GM12873 (cell line): ENCODE measurements around the gene NSL1.

Experiments used
- TF ChIP-seq, protein P1 (sequence below): IDR thresholded peaks from 2 replicates; pipeline ENCODE4 v1.5.1; 2012; ENCODE audit warnings: low read depth, mild to moderate bottlenecking, moderate library complexity, low read length, control low read depth; ENCODE audit not compliant: insufficient read depth; ENCODE audit errors: missing control alignments

Gene NSL1

DNA sequence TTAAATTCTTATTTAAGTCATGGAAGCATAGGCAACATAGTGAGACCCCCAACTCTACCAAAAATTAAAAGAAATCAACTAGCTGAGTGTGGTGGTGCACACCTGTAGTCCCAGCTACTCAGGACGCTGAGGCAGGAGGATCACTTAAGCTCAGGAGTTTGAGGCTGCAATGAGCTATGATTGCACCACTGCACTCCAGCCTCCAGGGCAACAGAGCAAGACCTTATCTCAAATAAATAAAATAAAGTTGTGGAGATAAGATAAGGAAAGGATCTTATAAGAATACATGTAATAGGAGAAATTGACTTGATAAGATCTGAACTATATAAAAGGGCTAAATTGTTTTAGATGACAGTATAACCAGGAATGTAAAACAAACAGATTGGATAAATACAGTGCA is 89.7 kb downstream of the NSL1 start:
- TF ChIP-seq, protein P1, sequence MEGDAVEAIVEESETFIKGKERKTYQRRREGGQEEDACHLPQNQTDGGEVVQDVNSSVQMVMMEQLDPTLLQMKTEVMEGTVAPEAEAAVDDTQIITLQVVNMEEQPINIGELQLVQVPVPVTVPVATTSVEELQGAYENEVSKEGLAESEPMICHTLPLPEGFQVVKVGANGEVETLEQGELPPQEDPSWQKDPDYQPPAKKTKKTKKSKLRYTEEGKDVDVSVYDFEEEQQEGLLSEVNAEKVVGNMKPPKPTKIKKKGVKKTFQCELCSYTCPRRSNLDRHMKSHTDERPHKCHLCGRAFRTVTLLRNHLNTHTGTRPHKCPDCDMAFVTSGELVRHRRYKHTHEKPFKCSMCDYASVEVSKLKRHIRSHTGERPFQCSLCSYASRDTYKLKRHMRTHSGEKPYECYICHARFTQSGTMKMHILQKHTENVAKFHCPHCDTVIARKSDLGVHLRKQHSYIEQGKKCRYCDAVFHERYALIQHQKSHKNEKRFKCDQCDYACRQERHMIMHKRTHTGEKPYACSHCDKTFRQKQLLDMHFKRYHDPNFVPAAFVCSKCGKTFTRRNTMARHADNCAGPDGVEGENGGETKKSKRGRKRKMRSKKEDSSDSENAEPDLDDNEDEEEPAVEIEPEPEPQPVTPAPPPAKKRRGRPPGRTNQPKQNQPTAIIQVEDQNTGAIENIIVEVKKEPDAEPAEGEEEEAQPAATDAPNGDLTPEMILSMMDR = no peak

DNA sequence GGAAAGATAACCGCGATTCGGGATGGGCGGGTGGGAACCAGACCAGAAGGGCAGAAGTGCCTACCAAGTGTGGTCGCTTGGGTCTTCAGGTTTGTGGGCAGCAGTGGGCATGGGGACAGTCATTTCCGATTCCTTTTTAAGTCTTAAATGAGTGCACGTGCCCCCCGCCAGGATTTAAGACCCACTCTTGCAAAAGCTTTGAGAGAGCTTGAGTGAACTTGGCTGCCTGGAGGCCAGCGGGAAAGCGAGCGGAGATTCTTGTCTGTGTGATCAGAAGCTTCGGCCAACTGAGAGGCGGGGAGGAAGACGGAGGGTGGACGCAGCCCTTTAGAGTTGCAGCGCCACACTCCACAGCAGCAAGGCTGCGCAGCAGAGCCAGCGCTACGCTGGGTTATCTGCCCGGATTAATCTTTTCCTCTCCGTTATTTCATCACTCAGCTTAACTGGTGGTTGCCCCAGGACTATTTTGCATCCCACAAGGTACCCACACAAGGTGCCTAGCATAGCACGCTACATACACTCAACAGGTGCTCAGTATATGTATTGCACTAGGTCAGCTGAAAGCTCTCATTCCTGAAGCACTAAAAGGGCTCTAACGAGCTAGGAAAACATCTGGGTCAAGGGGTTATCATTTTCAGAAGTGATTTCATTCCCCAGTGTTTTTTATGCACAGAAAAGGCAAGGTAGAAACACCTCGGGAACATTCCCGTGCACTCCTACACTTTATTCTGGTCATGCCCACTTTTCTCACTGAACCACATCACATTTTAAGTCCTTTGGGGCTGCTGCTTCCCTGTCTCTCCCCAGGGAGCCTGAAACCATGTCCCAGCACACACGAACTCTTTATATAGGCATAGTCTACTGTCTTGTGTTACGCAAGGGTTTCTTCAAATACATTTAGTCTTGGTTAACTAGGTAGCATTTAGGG is 90.4 kb downstream of the NSL1 start:
- TF ChIP-seq, protein P1 = peak; percentile 28

DNA sequence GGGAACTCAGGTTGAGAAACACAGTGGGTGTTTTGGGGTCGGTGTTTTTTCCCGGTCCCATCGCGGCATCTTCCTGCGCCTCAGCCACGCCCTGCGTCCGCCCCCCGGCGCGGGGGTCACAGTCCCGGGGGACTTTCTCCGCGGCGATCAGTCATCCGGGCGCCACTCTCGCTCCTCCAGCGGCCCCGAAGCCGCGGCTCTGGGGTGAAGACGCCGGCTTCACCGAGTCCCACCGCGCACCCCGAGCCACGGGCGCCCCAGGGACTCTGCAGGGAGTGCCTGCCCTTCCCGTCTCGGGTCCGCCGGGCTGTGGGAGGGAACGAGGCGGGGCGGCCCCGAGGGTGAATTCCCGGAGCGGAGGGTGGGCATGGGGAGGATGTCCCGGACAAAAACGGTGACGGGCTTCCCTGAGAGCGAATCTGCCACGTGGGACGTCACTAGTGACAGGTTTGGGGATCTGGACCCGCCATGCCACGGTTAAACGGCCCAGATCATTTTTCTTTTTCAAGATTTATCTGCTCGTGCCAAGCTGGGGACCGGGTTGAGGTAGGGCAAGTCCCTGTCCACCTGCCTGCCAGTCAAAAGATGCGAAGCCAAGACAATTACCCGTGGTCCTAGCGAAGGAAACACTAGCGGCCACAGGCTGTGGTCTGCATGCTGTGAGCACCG is 91.2 kb downstream of the NSL1 start:
- TF ChIP-seq, protein P1 = no peak

DNA sequence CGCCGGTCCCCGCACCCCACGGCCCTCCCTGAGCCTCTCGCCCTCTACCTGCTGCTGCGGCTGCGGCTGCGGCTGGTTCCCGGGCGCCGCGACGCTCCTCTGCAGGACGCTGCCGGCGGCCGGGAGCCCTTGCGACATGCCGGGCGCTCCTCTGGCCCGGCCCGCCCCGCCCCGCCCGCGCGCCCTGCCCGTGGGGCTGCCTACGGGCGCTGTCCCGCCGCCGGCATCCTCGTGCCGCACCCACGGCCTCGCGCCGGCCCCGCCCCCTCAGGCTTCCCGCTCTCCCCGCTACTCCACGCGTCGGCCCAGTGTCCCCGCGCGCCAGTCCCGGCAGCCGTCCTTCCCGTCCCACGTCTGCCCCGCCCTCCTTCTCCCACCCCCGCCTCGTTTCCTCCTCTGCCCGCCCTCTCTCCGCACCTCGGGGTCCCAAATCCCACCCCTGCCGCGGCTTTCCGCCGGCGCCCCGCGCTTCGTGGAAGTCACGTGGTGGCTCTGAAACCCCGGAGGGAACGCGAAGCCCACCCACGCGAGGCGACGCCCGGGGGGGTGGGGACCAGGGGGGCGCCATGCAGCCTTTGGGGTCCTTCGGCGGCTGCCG is 91.9 kb downstream of the NSL1 start, which contains the start of gene BATF3:
Gene BATF3 (minus strand): TSS at position 216 of the 598 bp plus-strand sequence. CDS start 78 bp downstream, at position 138.
- TF ChIP-seq, protein P1 = no peak

DNA sequence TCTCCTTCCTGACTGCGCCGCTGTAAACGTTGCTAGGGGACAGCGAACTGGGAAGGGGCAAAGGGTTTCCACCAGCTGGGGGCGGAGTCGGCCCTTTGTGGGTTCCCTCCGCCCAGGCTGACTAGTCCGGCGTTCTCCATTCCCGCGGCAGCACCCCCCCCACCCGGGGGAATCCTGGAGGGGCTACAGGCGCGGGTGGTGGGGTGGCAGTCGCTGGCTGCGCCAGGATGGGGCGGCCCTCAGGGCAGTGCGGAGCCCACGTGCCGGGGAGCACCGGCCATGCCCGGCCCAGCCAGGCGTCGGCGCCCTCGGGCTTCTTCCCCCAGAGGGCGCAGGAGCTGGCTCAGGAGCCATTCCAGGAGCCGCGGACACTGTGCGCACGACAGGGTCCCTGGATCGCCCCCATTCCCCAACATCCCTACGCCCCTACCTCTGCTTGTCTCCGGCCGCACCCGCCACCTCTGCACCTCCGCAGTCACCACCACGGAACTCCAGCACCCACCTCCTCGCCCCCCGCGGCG is 92.4 kb downstream of the NSL1 start:
- TF ChIP-seq, protein P1 = peak; percentile 75

DNA sequence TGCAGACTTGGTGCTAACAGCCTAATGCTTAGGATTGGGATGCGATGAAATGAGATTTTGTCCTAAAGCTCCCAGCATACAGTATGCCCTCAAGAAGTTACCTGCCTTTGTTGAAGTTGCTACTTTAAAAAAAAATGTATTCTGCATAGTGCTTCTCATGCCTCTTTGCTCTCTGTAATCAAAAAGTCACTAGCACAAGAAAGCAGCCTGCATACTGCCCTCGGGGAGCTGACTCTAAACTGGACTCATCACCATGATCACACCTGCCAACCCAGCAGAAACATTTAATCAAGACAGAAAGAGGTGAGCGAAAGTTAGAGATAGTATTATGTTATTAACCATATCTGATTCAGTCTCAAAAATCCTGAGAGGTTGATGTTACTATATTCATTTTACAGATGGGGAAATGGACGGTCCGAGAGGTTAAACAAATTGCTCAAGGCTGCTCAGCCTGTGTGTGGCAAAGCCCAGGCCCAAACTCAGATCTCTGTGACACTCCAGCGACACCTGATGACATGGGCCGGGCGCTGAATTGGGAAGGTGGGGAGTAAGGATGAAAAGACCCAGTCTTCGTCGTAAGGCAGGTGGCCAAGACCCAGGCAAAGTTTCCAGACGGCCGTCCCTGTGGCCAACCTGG is 93.0 kb downstream of the NSL1 start:
- TF ChIP-seq, protein P1 = no peak
